Liver (tissue), 9 donors: ENCODE results near the gene KDM3B. TPM values are rescaled to one million over a fixed set of nuclear protein-coding genes. Genes with fewer than 3 reads are reported as not detected.
A peak's percentile ranks its signal among the peaks of the same experiment; 100 is the strongest.

Experiments
- DNase-seq: peaks from one replicate; pipeline ENCODE4 v3.0.0-alpha.2; 2017; ENCODE audit warnings: low spot score
- H3K27ac ChIP-seq, 2 donors: one replicate each; pipeline ENCODE4 v1.7.0; 2013; ENCODE audit warnings: inconsistent platforms in 2 of 2, low read length in 2 of 2, control low read depth in 1 of 2, low read depth in 1 of 2, mild to moderate bottlenecking in 1 of 2
- H3K27me3 ChIP-seq, 4 donors: one replicate each; pipeline versions ENCODE4 v1.6.1 to v1.7.0; 2013; ENCODE audit warnings: low read length in 3 of 4, inconsistent platforms in 1 of 4, mild to moderate bottlenecking in 1 of 4, moderate library complexity in 1 of 4; ENCODE audit not compliant: control insufficient read depth in 4 of 4, insufficient read depth in 4 of 4
- H3K36me3 ChIP-seq, 4 donors: one replicate each; pipeline versions ENCODE4 v1.6.1 to v1.7.0; 2013; ENCODE audit warnings: low read length in 3 of 4, mild to moderate bottlenecking in 3 of 4, low read depth in 1 of 4, moderate library complexity in 1 of 4; ENCODE audit not compliant: control insufficient read depth in 4 of 4, insufficient read depth in 3 of 4
- H3K4me1 ChIP-seq, 4 donors: one replicate each; pipeline versions ENCODE4 v1.6.1 to v1.7.0; 2013; ENCODE audit warnings: low read length in 3 of 4, mild to moderate bottlenecking in 3 of 4, moderate library complexity in 1 of 4; ENCODE audit not compliant: control insufficient read depth in 4 of 4, insufficient read depth in 4 of 4
- H3K4me3 ChIP-seq, 3 donors: one replicate each; pipeline versions ENCODE4 v1.6.1 to v1.7.0; 2013; ENCODE audit warnings: low read length in 3 of 3, control low read depth in 1 of 3, low read depth in 1 of 3, mild to moderate bottlenecking in 1 of 3
- H3K9ac ChIP-seq, 2 donors: one replicate each; pipeline ENCODE4 v1.7.0; 2013; ENCODE audit warnings: low read length in 2 of 2, mild to moderate bottlenecking in 2 of 2, moderate library complexity in 2 of 2, control low read depth in 1 of 2, low read depth in 1 of 2
- H3K9me3 ChIP-seq, 4 donors: one replicate each; pipeline versions ENCODE4 v1.6.1 to v1.7.0; 2013; ENCODE audit warnings: low read length in 3 of 4; ENCODE audit not compliant: control insufficient read depth in 4 of 4
- EGR1 ChIP-seq, 2 donors: IDR thresholded peaks; 2 replicates each; pipeline ENCODE4 v1.6.1; 2016 to 2018; ENCODE audit warnings: antibody characterized with exemption in 2 of 2, low read depth in 2 of 2
- FOXA1 ChIP-seq: IDR thresholded peaks from 2 replicates; pipeline ENCODE4 v1.6.1; 2016; ENCODE audit warnings: antibody characterized with exemption
- FOXA2 ChIP-seq: IDR thresholded peaks from 2 replicates; pipeline ENCODE4 v1.6.1; 2016; ENCODE audit warnings: antibody characterized with exemption
- HNF4A ChIP-seq, 2 donors: conservative IDR thresholded peaks; 2 replicates each; pipeline ENCODE4 v1.6.1; 2016; ENCODE audit warnings: antibody characterized with exemption in 2 of 2, mild to moderate bottlenecking in 2 of 2
- HNF4G ChIP-seq: IDR thresholded peaks from 2 replicates; pipeline ENCODE4 v1.6.1; 2016; ENCODE audit warnings: antibody characterized with exemption
- JUND ChIP-seq, 2 donors: IDR thresholded peaks; 2 replicates each; pipeline ENCODE4 v1.6.1; 2016; ENCODE audit warnings: antibody characterized with exemption in 2 of 2
- NR2F2 ChIP-seq: IDR thresholded peaks from 2 replicates; pipeline ENCODE4 v1.6.1; 2016; ENCODE audit warnings: antibody characterized with exemption
- RAD21 ChIP-seq, 2 donors: IDR thresholded peaks; 2 replicates each; pipeline ENCODE4 v1.6.1; 2016; ENCODE audit warnings: antibody characterized with exemption in 2 of 2, mild to moderate bottlenecking in 2 of 2
- RXRA ChIP-seq, 2 donors: IDR thresholded peaks; 2 replicates each; pipeline ENCODE4 v1.6.1; 2017 to 2018; ENCODE audit warnings: antibody characterized with exemption in 2 of 2, mild to moderate bottlenecking in 1 of 2
- SP1 ChIP-seq: IDR thresholded peaks from 2 replicates; pipeline ENCODE4 v1.6.1; 2018; ENCODE audit warnings: antibody characterized with exemption, mild to moderate bottlenecking
- TAF1 ChIP-seq: conservative IDR thresholded peaks from 2 replicates; pipeline ENCODE4 v1.6.1; 2016; ENCODE audit warnings: antibody characterized with exemption, mild to moderate bottlenecking
- WGBS: extraction: QIAGEN DNeasy Blood & Tissue Kit; methylation state at CpG from one replicate; pipeline ENCODE4 v1.1.7; 2013; 5-methylcytosine and 5-hydroxymethylcytosine counted together
- polyA plus RNA-seq, 2 donors: library from polyadenylated mRNA; stranded (reverse) in 1 of 2; unstranded in 1 of 2; fragments of 200-250 nt in 1 of 2; fragments of >200 nt in 1 of 2; fragmentation: Nextera tagmentation in 1 of 2; extraction: Ambion mirVana in 1 of 2; gene quantifications; one replicate each; pipeline versions ENCODE4 v1.2.1 to v1.2.3, GENCODE V29; 2013 to 2015
- total RNA-seq, 2 donors: library from RNA; depleted of rRNA; stranded (reverse); fragments of >200 nt; gene quantifications; one replicate each; pipeline ENCODE4 v1.2.3, GENCODE V29; 2014
- TF ChIP-seq, protein P1 (sequence below): IDR thresholded peaks from 2 replicates; pipeline ENCODE4 v1.6.1; 2016; ENCODE audit warnings: antibody characterized with exemption
- TF ChIP-seq, protein P2 (sequence below): IDR thresholded peaks from 2 replicates; pipeline ENCODE4 v1.6.1; 2016; ENCODE audit warnings: antibody characterized with exemption, mild to moderate bottlenecking
- TF ChIP-seq, protein P3 (sequence below): fragments of 150-350 bp; IDR thresholded peaks from 2 replicates; pipeline ENCODE4 v1.5.1; 2017; ENCODE audit warnings: improper control_type of control experiment, low read depth, low read length; ENCODE audit not compliant: missing input control
- TF ChIP-seq, protein P4 (sequence below): IDR thresholded peaks from 2 replicates; pipeline ENCODE4 v1.6.1; 2016; ENCODE audit warnings: antibody characterized with exemption
- donor health status: healthy.
- donor health status: healthy.
- donor health status: healthy.
- donor health status: healthy.
- donor health status: healthy.

Gene KDM3B
- total and polyA plus RNA-seq, 4 donors: 6.8 to 39.6 (median 18.8) TPM

GRCh38 chr5:138366632-138367382, 14.3 kb downstream of the KDM3B start (continued):
- TF ChIP-seq, protein P1, sequence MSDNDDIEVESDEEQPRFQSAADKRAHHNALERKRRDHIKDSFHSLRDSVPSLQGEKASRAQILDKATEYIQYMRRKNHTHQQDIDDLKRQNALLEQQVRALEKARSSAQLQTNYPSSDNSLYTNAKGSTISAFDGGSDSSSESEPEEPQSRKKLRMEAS: no peak
- TF ChIP-seq NR2F2 (no peak), FOXA1 (no peak)

DNA sequence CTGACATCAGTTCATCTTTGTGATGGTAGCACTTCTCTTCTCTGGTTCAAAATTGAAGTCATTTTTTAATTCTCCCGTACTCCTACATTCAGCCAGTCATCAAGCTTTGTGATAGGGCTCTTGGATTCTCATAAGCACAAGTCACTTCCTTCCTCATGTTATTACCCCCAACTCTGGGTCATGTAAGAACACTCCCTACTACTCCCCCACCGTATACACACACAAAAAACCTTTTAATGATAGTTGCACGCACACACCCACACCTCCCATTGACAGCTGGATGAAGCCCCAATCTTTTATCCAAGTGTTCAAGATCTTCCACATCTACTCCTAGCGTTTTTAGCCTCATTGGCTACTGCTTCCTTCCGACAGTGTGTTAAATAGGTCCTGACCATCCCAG, 16.8 kb downstream of the KDM3B start:
- no peak overlapping the region for H3K9ac ChIP-seq
- H3K27ac ChIP-seq: peak overlapping the region; percentile 5 to 66
- H3K4me3 ChIP-seq: no peak overlapping the region
- no peaks in the 10 kb centered on the region for H3K9me3 ChIP-seq
- peaks cover 0 to 2% (median 0%) of the 10 kb centered on the region in 4 donors for H3K36me3 ChIP-seq
- TF ChIP-seq SP1 (no peak), HNF4G (no peak), NR2F2 (no peak), HNF4A (conservative IDR thresholded peaks at IDR 0.05) (no peak), RAD21 (IDR thresholded peaks at IDR 0.05) (no peak), FOXA1 (no peak), JUND (IDR thresholded peaks at IDR 0.05) (no peak), TAF1 (no peak), FOXA2 (no peak), EGR1 (IDR thresholded peaks at IDR 0.05; ENCODE audit: low read depth in 2 of 2) (no peak), RXRA (IDR thresholded peaks at IDR 0.05) (no peak)
- TF ChIP-seq, protein P2, sequence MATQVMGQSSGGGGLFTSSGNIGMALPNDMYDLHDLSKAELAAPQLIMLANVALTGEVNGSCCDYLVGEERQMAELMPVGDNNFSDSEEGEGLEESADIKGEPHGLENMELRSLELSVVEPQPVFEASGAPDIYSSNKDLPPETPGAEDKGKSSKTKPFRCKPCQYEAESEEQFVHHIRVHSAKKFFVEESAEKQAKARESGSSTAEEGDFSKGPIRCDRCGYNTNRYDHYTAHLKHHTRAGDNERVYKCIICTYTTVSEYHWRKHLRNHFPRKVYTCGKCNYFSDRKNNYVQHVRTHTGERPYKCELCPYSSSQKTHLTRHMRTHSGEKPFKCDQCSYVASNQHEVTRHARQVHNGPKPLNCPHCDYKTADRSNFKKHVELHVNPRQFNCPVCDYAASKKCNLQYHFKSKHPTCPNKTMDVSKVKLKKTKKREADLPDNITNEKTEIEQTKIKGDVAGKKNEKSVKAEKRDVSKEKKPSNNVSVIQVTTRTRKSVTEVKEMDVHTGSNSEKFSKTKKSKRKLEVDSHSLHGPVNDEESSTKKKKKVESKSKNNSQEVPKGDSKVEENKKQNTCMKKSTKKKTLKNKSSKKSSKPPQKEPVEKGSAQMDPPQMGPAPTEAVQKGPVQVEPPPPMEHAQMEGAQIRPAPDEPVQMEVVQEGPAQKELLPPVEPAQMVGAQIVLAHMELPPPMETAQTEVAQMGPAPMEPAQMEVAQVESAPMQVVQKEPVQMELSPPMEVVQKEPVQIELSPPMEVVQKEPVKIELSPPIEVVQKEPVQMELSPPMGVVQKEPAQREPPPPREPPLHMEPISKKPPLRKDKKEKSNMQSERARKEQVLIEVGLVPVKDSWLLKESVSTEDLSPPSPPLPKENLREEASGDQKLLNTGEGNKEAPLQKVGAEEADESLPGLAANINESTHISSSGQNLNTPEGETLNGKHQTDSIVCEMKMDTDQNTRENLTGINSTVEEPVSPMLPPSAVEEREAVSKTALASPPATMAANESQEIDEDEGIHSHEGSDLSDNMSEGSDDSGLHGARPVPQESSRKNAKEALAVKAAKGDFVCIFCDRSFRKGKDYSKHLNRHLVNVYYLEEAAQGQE: no peak
- TF ChIP-seq, protein P3, sequence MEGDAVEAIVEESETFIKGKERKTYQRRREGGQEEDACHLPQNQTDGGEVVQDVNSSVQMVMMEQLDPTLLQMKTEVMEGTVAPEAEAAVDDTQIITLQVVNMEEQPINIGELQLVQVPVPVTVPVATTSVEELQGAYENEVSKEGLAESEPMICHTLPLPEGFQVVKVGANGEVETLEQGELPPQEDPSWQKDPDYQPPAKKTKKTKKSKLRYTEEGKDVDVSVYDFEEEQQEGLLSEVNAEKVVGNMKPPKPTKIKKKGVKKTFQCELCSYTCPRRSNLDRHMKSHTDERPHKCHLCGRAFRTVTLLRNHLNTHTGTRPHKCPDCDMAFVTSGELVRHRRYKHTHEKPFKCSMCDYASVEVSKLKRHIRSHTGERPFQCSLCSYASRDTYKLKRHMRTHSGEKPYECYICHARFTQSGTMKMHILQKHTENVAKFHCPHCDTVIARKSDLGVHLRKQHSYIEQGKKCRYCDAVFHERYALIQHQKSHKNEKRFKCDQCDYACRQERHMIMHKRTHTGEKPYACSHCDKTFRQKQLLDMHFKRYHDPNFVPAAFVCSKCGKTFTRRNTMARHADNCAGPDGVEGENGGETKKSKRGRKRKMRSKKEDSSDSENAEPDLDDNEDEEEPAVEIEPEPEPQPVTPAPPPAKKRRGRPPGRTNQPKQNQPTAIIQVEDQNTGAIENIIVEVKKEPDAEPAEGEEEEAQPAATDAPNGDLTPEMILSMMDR: no peak
- TF ChIP-seq, protein P1: no peak
- TF ChIP-seq, protein P4, sequence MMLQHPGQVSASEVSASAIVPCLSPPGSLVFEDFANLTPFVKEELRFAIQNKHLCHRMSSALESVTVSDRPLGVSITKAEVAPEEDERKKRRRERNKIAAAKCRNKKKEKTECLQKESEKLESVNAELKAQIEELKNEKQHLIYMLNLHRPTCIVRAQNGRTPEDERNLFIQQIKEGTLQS: no peak
- H3K4me1 ChIP-seq: peaks cover 0 to 8% (median 4%) of the 10 kb centered on the region in 4 donors
- WGBS: 84% methylated on average over 5 of the region's 5 CpGs
- no peaks in the 10 kb centered on the region for H3K27me3 ChIP-seq
- no peak for DNase-seq
